ENCODE results near the gene ZDBF2.

- TF ChIP-seq CTCF (conservative IDR thresholded peaks at IDR 0.05; ENCODE audit: low read depth, low read length) (no peak), EZH2 (IDR thresholded peaks at IDR 0.05; ENCODE audit: borderline replicate concordance, low read depth, low read length, poor library complexity, severe bottlenecking) (no peak)
Observed at GRCh38 chr2:206361407-206362045, 87.1 kb downstream of the ZDBF2 start.

Measured in A673 (cell line).